Stimulated activated CD8-positive, alpha-beta memory T cell treated with anti-CD3 and anti-CD28 coated beads, Interleukin-12 subunit alpha, Interleukin-12 subunit beta, amount 100 ng/mL, for 1 hour (primary cell): ENCODE results near the gene SPATC1L.

Experiments used
- DNase-seq: peaks from one replicate; pipeline ENCODE4 v3.0.0-alpha.2; 2020; ENCODE audit warnings: low read depth

The SPATC1L gene

DNA sequence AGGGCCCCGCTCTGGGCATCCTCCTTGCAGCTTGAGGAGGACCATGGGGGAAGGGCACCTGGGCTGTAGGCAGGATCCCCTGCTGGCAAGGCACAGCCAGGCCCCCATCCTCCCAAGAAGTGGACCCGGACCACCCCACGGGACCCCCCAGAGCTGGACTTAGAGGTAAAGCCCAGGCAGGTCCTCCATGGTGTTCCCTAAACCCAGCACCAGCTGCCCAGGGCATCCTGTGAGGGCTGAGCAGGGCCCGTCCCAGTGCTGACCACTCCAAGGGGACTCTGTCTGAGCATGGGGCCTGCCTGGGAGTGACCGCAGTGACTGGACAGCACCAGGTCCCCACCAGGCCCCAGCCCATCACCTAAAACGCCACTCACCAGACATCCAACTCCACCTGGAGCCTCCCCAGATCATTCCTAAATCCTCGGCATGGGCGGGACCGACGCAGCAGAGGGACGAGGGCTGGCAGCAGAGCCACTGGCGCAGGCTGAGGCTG is 65.1 kb downstream of the SPATC1L start:
- DNase-seq: no peak

DNA sequence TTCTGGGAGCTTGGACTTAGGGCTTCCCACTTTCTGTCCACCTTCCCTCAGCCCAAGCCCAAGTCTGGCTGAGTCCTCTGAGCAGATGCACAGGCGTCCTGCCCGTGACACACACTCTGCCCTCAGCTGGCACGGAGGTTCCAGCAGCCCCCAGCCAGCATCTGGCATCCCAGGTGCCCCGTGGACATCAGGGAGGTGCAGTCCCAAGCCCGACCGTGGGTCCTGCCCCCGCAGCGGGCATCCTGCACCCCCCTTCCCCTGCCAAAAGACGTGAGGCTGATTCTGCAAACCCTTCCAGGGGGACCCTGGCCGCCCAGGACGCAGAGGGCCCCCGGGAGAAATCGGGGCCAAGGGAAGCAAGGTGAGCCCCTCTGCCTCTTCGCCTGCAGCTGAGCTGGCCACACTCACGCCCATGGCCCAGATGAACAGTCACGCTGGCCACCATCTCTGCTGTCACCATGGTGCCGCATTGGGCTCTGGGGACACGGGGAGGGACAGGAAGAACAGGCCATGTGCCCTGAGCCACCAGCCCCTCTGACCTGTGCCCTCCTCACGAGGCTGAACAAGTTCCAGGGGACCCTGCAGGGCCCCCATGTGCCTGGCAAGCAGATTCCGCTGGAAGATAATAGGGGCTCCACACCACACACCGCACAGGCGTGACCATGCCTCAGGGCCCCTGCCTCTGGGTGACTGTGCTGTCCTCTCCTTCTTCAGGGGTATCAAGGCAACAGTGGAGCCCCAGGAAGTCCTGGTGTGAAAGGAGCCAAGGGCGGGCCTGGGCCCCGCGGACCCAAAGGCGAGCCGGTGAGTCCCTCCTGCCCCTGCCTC is 65.7 kb downstream of the SPATC1L start:
- DNase-seq: no peak

DNA sequence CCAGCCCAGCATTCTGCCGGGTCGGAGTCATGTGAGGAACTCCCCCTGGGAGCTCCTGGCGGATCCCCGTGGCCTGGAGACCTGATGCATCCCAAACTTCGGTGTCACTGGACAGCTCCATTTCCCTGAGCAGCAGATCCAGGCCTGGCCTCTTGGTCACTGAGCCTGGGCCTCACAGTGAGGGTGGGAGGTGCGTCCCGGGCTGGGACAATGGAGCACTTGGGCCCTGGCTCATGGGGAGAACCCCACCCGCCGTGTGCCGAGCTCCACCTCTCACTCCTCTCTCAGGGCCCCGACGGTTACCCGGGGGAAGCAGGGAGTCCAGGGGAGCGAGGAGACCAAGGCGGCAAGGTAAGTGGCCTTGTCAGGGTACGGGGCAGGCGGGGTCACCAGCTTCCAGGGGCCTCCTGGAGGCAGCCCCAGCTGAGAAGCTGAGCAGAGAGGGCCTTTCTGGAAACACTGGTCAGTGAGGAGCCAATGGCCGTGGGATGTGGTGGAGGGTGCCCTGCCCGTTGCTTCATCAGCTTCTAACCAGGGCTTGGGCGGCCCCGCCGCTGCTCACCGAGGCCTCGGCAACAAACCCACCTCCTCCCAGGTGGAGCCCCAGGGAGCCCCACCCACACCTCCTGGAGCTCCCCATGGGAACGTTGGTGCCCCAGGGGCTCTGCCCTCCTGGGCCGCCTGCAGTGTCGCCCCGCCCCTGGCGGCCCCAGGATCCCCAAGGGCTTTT is 66.5 kb downstream of the SPATC1L start:
- DNase-seq: no peak

DNA sequence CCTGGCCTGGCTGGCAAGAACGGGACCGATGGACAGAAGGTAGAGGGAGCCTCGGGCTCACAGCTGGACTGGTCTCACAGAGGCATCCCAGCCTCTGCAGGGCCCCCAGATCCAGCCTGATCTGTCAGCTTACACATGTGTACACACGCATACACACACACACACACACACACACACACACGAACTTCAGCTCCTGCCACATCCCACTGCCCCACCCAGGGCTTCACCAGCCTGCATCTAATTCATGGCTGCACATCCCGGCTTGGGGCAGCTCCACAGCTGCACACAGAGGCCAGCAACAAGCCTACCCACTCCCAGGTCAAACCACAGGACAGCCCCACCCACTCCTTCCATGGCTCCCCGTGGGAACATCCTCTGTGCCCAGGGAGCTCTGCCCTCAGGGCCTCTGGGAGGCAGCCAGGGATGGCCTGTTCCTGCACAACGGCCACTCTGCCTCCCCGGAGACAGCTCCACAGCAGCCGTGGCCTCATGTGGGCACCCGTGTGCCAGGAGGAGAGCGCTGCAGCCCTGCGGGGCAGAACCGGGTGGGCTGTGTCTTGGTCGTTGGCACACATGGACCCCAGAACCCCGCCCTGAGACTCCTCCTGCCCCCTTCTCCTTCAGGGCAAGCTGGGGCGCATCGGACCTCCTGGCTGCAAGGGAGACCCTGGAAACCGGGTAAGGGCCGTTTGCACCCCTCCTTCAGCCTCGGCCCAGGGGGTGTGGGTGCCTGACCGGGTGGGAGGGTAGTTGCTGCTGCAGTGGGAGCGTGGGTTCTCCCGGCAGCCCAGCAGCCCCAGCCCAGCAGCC is 67.3 kb downstream of the SPATC1L start:
- no peak for DNase-seq

DNA sequence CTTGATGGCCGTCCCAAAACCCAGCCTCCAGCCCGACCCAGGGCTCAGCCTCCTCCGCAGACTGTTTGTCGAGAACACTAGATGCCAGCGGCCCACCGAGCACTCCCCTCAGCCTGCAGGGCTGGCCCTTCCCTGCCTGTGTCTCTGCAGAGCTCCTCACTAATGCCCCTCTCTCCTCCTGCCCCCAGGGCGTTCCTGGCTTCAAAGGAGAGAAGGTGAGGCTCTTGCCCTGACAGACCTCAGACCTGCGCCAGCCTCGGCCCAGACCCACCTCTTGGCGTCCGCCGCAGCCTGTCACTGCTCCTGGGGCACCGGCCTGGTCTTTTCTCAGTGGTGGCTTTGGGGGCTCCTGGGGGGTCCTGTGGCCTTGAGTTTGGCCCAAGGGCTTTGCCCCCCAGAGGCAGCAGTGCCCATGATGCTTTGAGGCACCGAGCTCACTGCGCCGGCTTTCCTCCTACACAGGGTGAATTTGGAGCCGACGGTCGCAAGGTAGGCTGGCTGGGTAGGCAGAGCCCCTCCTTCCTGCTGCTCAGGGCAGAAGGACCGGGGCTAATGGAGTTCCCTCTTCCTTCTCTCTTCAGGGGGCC is 68.0 kb downstream of the SPATC1L start:
- DNase-seq: no peak

DNA sequence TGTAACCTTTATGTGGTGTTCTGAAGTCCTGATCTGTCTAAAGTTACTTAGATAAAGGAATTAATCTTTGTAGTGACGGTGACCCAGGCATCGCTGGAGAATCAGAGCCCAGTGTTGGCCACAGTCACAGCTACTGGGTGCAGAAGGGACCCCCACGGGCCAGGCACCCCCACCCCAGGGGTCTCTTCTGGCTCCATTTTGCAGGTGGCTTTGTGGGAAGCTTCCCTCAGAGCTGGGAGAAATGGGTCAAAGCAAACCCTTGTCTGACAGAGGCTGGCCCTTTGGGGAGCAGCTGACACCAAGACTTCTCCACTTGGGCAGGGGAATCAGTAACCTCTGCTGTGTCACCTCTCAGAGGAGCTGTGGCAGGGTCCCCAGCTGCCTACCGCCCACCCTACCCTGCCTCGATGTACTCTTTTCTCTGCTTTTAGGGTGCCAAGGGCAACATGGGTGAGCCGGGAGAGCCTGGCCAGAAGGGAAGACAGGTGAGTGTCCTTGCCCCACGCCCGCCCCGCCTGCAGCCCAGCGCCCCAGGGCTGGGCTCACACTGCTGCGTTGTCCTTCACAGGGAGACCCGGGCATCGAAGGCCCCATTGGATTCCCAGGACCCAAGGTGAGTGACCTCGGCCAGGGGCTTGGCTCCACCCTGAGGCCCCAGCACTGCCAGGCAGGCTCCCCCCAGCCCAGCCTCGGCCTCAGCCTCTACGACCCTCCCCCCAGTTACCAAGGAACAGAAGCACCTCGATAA is 68.6 kb downstream of the SPATC1L start:
- no peak for DNase-seq

DNA sequence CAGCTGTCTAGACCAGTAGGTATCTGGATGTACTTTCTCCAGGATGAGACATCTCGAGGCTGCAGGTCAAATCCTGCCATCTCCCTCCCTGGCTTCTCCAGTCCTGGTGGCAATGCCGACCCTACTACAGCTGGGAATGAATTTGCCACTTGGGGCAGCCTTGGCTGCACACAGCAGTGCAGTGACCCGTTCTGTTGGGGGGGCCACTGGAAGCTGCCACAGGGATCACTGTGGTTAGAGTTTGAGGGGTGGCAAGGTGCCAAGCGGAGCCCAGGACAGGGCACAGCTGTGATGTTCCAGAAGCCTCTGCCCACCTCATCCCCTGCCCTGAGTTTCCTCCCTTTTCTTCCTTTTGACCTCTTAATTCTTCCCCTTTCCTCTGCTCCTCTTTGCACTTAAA is 69.3 kb downstream of the SPATC1L start:
- no peak for DNase-seq

DNA sequence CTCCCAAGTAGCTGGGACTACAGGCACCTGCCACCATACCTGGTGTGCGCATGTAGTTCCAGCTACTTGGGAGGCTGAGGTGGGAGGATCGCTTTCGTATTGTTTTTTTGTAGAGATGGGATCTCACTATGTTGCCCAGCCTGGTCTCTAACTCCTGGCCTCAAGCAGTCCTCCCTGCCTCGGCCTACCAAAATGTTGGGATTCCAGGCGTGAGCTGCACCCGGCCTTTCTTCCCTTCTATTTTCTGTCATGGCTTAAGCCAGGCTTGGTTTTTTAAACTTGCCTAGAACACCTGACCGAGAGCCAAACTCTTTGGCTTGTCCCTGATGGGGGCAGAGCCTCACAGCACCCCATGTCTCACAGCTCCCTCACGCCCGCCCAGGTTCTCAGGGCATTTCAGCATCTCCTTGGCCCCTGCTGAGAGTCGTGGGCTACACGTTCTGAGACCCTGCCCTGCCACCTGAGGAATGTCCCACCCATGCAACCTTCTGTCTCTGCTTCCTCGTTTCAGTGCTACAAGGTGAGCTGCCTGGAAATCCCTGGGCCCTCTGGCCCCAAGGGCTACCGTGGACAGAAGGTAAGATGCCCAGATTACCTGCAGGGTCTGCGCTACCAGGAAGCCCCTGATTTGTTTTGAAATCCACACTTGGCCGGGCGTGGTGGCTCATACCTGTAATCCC is 70.6 kb downstream of the SPATC1L start:
- no peak for DNase-seq

DNA sequence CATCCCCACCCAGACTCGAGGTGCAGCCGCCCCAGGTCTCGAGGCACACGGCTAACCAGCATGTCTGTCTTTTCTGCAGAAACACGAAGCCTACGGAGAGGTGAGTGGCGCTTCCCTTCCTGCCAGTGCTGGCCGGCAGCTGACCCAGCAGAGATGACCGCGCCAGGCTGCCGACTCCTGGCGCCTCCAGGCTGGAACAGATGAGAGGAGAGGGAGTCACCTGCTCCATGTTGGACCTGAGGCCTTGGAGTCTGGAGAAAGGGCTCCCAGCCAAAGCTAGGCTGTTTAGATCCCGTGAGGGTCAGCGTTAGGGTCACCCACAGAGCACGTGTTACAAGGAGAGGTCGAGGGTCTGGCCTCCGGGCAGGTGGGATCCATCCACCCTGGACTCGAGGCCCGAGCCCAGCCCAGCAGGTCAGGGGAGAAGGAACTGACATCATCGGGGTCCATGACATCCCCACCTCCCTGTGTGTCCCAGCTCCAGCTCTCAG is 71.5 kb downstream of the SPATC1L start:
- no peak for DNase-seq

DNA sequence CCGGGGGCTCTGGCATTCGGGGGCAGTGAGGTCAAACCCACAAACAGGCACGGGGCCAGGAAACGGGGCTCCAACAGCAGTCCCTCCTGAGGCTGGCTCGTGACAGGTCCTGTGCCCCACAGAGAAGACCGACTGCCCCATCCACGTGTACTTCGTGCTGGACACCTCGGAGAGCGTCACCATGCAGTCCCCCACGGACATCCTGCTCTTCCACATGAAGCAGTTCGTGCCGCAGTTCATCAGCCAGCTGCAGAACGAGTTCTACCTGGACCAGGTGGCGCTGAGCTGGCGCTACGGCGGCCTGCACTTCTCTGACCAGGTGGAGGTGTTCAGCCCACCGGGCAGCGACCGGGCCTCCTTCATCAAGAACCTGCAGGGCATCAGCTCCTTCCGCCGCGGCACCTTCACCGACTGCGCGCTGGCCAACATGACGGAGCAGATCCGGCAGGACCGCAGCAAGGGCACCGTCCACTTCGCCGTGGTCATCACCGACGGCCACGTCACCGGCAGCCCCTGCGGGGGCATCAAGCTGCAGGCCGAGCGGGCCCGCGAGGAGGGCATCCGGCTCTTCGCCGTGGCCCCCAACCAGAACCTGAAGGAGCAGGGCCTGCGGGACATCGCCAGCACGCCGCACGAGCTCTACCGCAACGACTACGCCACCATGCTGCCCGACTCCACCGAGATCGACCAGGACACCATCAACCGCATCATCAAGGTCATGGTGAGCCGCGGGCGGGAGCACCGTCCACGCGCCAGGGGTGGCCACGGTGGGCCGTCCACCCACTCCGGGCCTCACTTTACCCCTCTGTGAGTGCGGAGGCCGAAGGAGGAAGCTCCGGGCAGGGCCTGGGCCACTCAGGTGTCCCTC is 72.2 kb downstream of the SPATC1L start:
- no peak for DNase-seq

DNA sequence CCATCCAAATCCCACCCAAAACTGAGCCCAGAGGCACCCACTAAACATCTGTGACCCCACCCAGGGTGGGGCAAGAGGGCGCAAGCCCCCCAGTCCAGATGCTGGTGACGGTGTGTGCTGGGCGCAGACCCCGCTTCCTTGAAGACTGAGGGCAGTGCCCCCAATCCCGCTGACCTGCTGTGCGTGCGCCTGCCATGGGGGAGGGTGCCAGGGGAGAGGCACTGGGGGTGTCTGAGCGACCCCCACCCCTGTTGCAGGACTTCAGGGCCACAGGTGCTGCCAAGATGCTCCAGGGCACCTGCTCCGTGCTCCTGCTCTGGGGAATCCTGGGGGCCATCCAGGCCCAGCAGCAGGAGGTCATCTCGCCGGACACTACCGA is 73.1 kb downstream of the SPATC1L start:
- no peak for DNase-seq
